ENCODE measurements around the gene CD164.
"Not testable (repeated sequence)": the region's sequence is repeated elsewhere in the genome, so short reads cannot be mapped to it uniquely, and the experiment has no call there.

The CD164 gene

DNA sequence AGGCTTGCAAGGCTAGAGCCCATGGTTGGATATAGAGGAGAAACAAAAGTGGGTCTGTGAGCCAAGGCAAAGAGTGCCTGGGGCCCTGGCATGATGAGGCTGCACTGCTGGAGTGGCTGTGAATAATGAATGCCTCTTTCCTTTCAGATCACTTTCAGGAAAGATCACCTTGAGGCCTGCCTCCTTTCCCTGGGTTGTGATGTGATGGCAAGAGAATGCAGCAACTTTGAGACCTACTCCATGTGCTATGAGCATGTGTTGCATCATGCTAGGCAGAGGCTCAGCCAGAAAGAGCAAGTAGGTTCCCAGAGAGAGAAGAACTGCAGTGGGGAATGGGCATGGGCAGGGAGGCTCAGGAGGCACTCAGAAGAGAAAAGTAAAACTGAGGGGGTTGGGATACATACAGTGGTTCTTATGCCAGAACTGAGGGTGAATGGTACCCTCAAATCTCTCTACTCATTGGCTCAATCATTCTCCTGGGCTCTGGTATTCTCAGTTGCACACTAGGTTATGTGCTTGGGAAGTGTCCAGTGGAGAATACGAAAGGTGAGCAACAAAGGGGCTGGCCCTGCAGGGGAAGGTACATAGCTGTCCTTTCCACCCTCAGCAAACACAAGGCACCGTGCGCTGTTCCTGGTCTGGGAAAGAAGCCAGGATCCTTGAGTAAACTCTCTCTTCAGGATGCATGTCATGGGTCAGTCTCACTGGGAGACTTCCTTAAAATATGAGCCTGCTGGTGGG lies 45.9 kb downstream of the CD164 start:
- no peak for DNase-seq (ENCODE audit: insufficient read length)
- no peak for TF ChIP-seq TAF1 (IDR thresholded peaks at IDR 0.05; ENCODE audit: borderline replicate concordance, low read depth, low read length)
- TF ChIP-seq POLR2AphosphoS5 (IDR thresholded peaks at IDR 0.05; ENCODE audit: low read depth, low read length): no peak
- no peak for TF ChIP-seq POLR2A (IDR thresholded peaks at IDR 0.05; ENCODE audit: low read depth, low read length)
- no peak for FAIRE-seq

DNA sequence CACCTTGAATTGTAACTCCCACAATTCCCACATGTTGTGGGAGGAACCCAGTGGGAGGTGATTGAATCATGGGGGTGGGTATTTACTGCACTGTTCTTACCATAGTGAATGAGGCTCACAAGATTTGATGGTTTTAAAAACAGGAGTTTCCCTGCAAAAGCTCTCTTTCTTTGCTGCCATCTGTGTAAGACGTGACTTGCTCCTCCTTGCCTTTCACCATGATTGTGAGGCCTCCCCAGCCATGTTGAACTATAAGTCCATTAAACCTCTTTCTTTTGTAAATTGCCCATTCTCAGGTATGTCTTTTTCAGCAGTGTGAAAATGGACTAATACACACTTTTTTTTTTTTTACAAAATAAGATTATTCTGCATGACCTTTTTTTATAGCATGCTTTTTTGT lies 48.4 kb downstream of the CD164 start:
- FAIRE-seq; DNase-seq (ENCODE audit: insufficient read length): not testable (repeated sequence)

DNA sequence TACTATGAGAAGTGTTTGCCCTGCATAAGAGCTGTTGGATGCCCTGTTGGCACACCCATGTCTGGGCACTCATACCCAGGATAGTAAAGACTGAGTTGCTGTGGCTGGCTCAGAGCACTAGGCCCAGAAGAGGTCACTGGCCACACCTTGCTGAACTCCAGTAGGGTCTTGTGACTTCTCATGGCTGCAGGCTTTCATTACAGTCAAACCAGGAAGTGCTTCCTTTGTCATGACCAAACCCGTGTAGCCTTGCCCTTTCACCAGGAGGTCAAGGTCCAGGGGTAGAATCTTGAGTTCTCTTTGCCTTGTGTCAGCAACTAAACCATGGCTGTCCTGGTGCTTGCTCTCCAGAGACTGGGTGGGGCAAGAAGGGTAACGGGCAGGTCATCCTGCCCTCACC lies 49.5 kb downstream of the CD164 start:
- no peak for DNase-seq (ENCODE audit: insufficient read length)
- TF ChIP-seq POLR2A (IDR thresholded peaks at IDR 0.05; ENCODE audit: low read depth, low read length) (no peak), TAF1 (IDR thresholded peaks at IDR 0.05; ENCODE audit: borderline replicate concordance, low read depth, low read length) (no peak), POLR2AphosphoS5 (IDR thresholded peaks at IDR 0.05; ENCODE audit: low read depth, low read length) (no peak)
- peak; percentile 9 for FAIRE-seq

DNA sequence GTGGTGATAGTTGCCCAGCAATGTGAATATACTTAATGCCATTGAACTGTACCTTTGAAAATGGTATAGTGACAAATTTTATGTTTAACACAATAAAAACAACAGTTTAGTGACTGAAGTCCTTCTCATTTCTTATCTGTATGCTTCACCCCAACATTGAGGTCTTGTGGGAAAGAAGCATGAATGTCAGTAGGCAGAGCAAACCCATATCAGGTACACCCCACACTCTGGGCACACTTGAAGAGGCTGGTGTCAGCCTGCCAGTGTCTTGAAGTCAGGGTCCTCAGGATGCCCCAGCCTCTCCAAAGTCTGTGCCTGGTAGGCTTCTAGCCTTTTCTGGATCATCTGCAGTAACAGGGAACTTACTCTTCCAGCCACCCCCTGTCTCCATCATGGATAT lies 51.2 kb downstream of the CD164 start:
- TF ChIP-seq POLR2AphosphoS5 (IDR thresholded peaks at IDR 0.05; ENCODE audit: low read depth, low read length) (no peak), POLR2A (IDR thresholded peaks at IDR 0.05; ENCODE audit: low read depth, low read length) (no peak), TAF1 (IDR thresholded peaks at IDR 0.05; ENCODE audit: borderline replicate concordance, low read depth, low read length) (no peak)
- DNase-seq (ENCODE audit: insufficient read length) (no peak), FAIRE-seq (no peak)

DNA sequence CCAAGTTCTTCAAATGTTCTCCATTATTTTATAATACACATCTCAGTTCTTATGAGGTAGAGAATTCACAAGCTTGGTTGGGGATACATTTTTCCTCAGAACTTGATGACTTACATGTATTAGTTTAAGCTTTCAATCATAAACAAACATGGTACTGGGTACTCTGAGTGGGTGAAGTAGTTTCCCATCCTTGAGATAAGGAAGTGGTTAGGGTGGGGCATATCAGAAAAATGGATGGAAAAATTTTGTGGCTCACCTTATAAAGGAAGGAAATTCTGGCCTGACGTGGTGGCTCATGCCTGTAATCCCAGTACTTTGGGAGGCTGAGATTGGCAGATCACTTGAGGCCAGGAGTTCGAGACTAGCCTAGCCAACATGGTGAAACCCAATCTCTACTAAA lies 52.0 kb downstream of the CD164 start:
- FAIRE-seq (no peak), DNase-seq (ENCODE audit: insufficient read length) (no peak)
- TF ChIP-seq POLR2AphosphoS5 (IDR thresholded peaks at IDR 0.05; ENCODE audit: low read depth, low read length) (no peak), TAF1 (IDR thresholded peaks at IDR 0.05; ENCODE audit: borderline replicate concordance, low read depth, low read length) (no peak), POLR2A (IDR thresholded peaks at IDR 0.05; ENCODE audit: low read depth, low read length) (no peak)

DNA sequence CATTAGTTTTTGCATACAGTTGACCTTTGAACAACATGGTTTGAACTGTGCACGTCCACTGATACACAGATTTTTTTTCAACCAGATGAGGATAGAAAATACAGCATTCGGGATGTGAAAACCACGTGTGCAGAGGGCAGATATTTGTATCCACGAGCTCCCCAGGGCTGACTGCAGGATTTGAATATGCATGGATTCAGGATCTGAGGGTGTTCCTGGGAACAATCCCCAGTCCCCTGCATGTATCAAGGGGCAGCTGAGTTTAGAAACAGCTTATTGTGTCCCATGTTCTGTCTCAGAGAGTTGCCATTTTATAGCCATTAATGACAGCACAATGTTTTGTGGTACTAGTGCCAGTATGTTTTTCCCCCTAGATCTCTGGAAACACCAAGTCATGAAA lies 53.6 kb downstream of the CD164 start:
- DNase-seq (ENCODE audit: insufficient read length) (no peak), FAIRE-seq (no peak)
- TF ChIP-seq POLR2AphosphoS5 (IDR thresholded peaks at IDR 0.05; ENCODE audit: low read depth, low read length) (no peak), TAF1 (IDR thresholded peaks at IDR 0.05; ENCODE audit: borderline replicate concordance, low read depth, low read length) (no peak), POLR2A (IDR thresholded peaks at IDR 0.05; ENCODE audit: low read depth, low read length) (no peak)

DNA sequence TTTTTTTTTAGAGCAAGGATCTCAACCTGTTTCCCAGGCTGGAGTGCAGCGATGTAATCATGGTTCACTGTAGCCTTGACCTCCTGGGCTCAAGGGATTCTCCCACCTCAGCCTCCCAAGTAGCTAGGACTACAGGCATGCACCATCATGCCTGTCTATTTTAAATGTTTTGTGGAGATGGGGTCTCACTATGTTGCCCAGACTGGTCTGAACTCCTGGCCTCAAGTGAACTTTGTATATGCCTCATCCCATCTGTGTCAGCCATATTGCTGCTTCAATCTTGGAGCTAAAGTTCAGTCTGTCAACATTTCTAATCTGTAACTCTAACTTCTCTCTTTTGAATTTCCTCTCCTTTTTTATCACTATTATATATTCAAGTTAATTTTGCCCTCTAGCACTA lies 54.3 kb downstream of the CD164 start:
- FAIRE-seq (no peak), DNase-seq (ENCODE audit: insufficient read length) (no peak)
- TF ChIP-seq POLR2AphosphoS5 (IDR thresholded peaks at IDR 0.05; ENCODE audit: low read depth, low read length): no peak
- no peak for TF ChIP-seq POLR2A (IDR thresholded peaks at IDR 0.05; ENCODE audit: low read depth, low read length)
- no peak for TF ChIP-seq TAF1 (IDR thresholded peaks at IDR 0.05; ENCODE audit: borderline replicate concordance, low read depth, low read length)

DNA sequence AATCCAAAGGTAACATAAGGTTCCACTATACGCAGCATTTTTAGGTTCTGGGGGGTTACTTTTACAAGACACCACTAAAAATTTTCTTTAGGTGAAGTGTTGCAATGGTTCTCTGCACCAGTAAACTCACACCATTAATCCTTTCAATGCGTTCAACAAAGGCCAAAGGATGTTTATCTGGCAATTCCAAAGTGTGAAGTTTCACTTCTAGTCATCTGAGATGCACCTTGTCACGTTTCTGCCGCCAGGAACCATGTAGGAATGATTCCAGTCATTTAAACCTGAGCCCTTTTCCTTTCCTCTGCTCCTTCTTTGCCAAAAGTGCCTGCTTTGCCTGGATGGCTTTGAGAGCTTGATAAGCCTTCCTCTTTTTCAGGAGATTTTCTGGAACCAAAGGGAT lies 54.8 kb downstream of the CD164 start:
- no peak for FAIRE-seq
- TF ChIP-seq POLR2A (IDR thresholded peaks at IDR 0.05; ENCODE audit: low read depth, low read length) (no peak), POLR2AphosphoS5 (IDR thresholded peaks at IDR 0.05; ENCODE audit: low read depth, low read length) (no peak), TAF1 (IDR thresholded peaks at IDR 0.05; ENCODE audit: borderline replicate concordance, low read depth, low read length) (no peak)
- DNase-seq (ENCODE audit: insufficient read length): no peak

DNA sequence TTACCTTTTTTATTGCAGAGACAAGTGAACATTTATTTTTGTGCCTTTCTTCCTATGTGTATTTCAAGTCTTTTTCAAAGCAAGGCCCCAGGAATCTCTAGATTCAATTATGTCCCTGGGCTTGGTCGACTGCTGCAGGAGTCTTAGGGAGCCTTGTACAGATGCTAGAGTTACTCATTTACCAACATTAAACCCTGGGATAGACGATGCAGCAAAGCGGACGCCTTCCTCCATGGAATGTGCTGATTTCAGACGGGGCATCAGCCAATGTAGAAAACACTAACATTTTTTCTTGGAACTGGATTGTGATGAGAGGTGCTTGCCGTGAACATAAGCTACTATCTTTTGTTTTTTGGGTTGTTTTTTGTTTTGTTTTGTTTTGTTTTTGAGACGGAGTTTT lies 55.9 kb downstream of the CD164 start:
- FAIRE-seq: no peak
- no peak for DNase-seq (ENCODE audit: insufficient read length)
- TF ChIP-seq POLR2AphosphoS5 (IDR thresholded peaks at IDR 0.05; ENCODE audit: low read depth, low read length): no peak
- no peak for TF ChIP-seq TAF1 (IDR thresholded peaks at IDR 0.05; ENCODE audit: borderline replicate concordance, low read depth, low read length)
- no peak for TF ChIP-seq POLR2A (IDR thresholded peaks at IDR 0.05; ENCODE audit: low read depth, low read length)

DNA sequence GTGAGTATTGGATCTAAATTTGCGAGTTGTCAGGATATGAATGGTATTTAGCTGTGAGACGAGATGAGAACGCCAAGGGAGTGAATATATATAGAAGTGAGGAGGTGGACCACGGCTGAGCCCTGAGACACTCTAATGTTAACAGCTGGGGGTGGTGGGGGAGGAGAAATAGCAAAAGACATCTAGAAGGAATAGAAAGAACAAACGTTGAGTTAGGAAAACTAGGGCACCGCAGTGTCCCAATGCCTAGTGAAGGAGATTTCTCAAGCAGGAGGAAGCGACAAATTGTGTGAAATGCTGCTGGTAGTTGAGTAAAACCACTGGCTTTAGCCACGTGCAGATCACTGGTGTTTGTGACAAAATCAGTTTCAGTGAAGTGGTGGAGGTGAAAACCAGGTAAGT lies 56.9 kb downstream of the CD164 start:
- no peak for DNase-seq (ENCODE audit: insufficient read length)
- no peak for TF ChIP-seq POLR2A (IDR thresholded peaks at IDR 0.05; ENCODE audit: low read depth, low read length)
- no peak for TF ChIP-seq TAF1 (IDR thresholded peaks at IDR 0.05; ENCODE audit: borderline replicate concordance, low read depth, low read length)
- TF ChIP-seq POLR2AphosphoS5 (IDR thresholded peaks at IDR 0.05; ENCODE audit: low read depth, low read length): no peak
- FAIRE-seq: no peak

DNA sequence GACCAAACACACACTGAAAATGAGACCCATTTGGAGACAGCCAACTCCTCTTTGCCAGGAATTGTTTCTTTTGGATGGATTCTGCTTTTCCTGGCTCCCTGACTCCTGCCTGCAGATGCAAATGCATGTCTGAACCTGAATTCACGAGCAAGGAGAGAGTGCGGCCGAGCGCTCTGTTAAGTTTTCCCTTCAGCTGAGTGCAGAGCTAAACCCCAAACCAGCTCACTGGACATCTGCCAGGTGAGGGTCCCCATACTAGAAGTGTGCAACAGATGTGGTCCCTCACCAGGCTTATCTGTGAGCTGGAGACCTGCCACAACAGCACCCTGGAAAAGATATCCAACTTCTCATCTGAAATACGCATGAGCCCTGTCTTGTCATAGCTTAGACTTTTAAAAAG lies 59.0 kb downstream of the CD164 start:
- DNase-seq (ENCODE audit: insufficient read length) (no peak), FAIRE-seq (no peak)
- TF ChIP-seq POLR2AphosphoS5 (IDR thresholded peaks at IDR 0.05; ENCODE audit: low read depth, low read length): no peak
- no peak for TF ChIP-seq TAF1 (IDR thresholded peaks at IDR 0.05; ENCODE audit: borderline replicate concordance, low read depth, low read length)
- TF ChIP-seq POLR2A (IDR thresholded peaks at IDR 0.05; ENCODE audit: low read depth, low read length): no peak

DNA sequence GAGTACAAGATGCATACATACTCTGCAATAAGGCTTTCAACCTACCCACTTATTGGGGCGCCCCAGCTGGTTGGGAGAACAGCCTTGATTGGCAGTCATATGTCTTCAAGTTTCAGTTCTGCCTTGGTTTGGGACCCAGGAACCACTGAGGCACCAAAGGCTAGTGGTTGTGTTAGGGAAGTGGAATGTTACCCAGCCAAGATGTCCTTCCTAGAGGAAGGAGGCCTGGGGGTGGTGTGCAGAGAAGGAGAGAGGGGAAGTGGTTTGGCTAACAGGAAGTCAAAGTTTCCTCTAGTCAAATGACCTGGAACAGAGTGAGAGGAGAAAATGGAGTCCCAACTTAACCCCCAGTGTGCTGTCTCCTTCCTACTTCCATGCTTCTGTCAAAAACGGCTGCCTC lies 59.4 kb downstream of the CD164 start:
- TF ChIP-seq TAF1 (IDR thresholded peaks at IDR 0.05; ENCODE audit: borderline replicate concordance, low read depth, low read length) (no peak), POLR2A (IDR thresholded peaks at IDR 0.05; ENCODE audit: low read depth, low read length) (no peak), POLR2AphosphoS5 (IDR thresholded peaks at IDR 0.05; ENCODE audit: low read depth, low read length) (no peak)
- FAIRE-seq (peak; percentile 65), DNase-seq (ENCODE audit: insufficient read length) (no peak)

DNA sequence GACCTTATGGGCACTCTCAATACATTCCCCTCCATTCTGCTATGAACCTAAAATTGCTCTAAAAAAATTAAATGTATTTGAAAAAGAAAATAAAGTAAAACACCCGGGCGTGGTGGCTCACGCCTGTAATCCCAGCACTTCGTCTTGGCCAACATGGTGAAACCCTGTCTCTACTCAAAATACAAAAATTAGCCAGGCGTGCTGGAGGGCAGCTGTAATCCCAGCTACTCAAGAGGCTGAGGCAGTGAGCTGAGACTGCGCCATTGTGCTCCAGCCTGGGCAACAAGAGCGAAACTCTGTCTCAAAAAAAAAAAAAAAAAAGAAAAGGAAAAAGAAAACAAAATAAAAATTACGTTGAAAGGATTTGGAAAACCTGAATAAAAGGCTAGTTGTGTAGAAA lies 60.5 kb downstream of the CD164 start:
- no peak for FAIRE-seq
- TF ChIP-seq POLR2AphosphoS5 (IDR thresholded peaks at IDR 0.05; ENCODE audit: low read depth, low read length): no peak
- TF ChIP-seq TAF1 (IDR thresholded peaks at IDR 0.05; ENCODE audit: borderline replicate concordance, low read depth, low read length): no peak
- TF ChIP-seq POLR2A (IDR thresholded peaks at IDR 0.05; ENCODE audit: low read depth, low read length): no peak

More for the DNA sequence above, 60.5 kb downstream of the CD164 start:
- DNase-seq (ENCODE audit: insufficient read length): no peak

Measured in GM12892 (cell line).